H9 (cell line): ENCODE data around the gene MLANA. TPM values are rescaled to one million over a fixed set of nuclear protein-coding genes. Genes with fewer than 3 reads are reported as not detected.

ENCODE experiments used
- DNase-seq: peaks from one replicate; pipeline ENCODE4 v3.0.0-alpha.2; 2017
- H2AFZ ChIP-seq: one replicate; pipeline ENCODE4 v1.6.1; 2013; ENCODE audit warnings: mild to moderate bottlenecking, low read length, control low read depth, moderate library complexity
- H2AK5ac ChIP-seq: 2 replicates; pipeline ENCODE4 v1.6.1; 2013; ENCODE audit warnings: low read length, control low read depth, mixed read lengths; ENCODE audit not compliant: insufficient read length
- H2BK120ac ChIP-seq: one replicate; pipeline ENCODE4 v1.6.1; 2013; ENCODE audit warnings: low read depth, mild to moderate bottlenecking, low read length, control low read depth, inconsistent platforms; ENCODE audit not compliant: poor library complexity, severe bottlenecking
- H2BK12ac ChIP-seq: 2 replicates; pipeline ENCODE4 v1.6.1; 2013; ENCODE audit warnings: low read length, control low read depth, mixed read lengths, low read depth; ENCODE audit not compliant: insufficient read length
- H2BK15ac ChIP-seq: 2 replicates; pipeline ENCODE4 v1.6.1; 2013; ENCODE audit warnings: low read depth, low read length, control low read depth
- H2BK20ac ChIP-seq: one replicate; pipeline ENCODE4 v1.6.1; 2013; ENCODE audit warnings: low read depth, mild to moderate bottlenecking, low read length, control low read depth, inconsistent platforms; ENCODE audit not compliant: poor library complexity, severe bottlenecking
- H2BK5ac ChIP-seq: 2 replicates; pipeline ENCODE4 v1.6.1; 2013; ENCODE audit warnings: low read length, control low read depth, mixed read lengths; ENCODE audit not compliant: insufficient read length
- H3K14ac ChIP-seq: 2 replicates; pipeline ENCODE4 v1.6.1; 2013; ENCODE audit warnings: low read length, control low read depth; ENCODE audit not compliant: insufficient read depth
- H3K18ac ChIP-seq: 2 replicates; pipeline ENCODE4 v1.6.1; 2013; ENCODE audit warnings: low read depth, mild to moderate bottlenecking, mixed read lengths, low read length, control low read depth; ENCODE audit not compliant: insufficient read length
- H3K23ac ChIP-seq: 2 replicates; pipeline ENCODE4 v1.6.1; 2013; ENCODE audit warnings: low read length, control low read depth, mixed read lengths, low read depth; ENCODE audit not compliant: insufficient read length
- H3K23me2 ChIP-seq: 2 replicates; pipeline ENCODE4 v1.6.1; 2013; ENCODE audit warnings: low read depth, mild to moderate bottlenecking, mixed read lengths, low read length, control low read depth; ENCODE audit not compliant: insufficient read length, poor library complexity, severe bottlenecking
- H3K27ac ChIP-seq: 2 replicates; pipeline ENCODE4 v1.5.1; 2013; ENCODE audit warnings: low read length, control low read depth, mixed read lengths, low read depth; ENCODE audit not compliant: insufficient read length
- H3K27me3 ChIP-seq: 2 replicates; pipeline ENCODE4 v1.6.1; 2013; ENCODE audit warnings: low read length, control low read depth, inconsistent platforms; ENCODE audit not compliant: insufficient read depth
- H3K4ac ChIP-seq: 2 replicates; pipeline ENCODE4 v1.6.1; 2013; ENCODE audit warnings: low read depth, mild to moderate bottlenecking, control low read depth, inconsistent platforms, low read length, moderate library complexity
- H3K4me1 ChIP-seq: 2 replicates; pipeline ENCODE4 v1.6.1; 2013; ENCODE audit warnings: low read length, control low read depth, inconsistent platforms; ENCODE audit not compliant: insufficient read depth
- H3K4me2 ChIP-seq: 2 replicates; pipeline ENCODE4 v1.6.1; 2013; ENCODE audit warnings: low read length, control low read depth, mixed read lengths; ENCODE audit not compliant: insufficient read length, insufficient read depth
- H3K56ac ChIP-seq: 2 replicates; pipeline ENCODE4 v1.6.1; 2013; ENCODE audit warnings: low read depth, mild to moderate bottlenecking, mixed read lengths, low read length, control low read depth; ENCODE audit not compliant: insufficient read length
- H3K79me1 ChIP-seq: 2 replicates; pipeline ENCODE4 v1.6.1; 2013; ENCODE audit warnings: low read depth, mild to moderate bottlenecking, moderate library complexity, low read length, control low read depth, inconsistent platforms; ENCODE audit not compliant: insufficient read depth, poor library complexity, severe bottlenecking
- H3K79me2 ChIP-seq: 2 replicates; pipeline ENCODE4 v1.6.1; 2013; ENCODE audit warnings: low read length, control low read depth, inconsistent platforms; ENCODE audit not compliant: insufficient read depth
- H3K9ac ChIP-seq: 2 replicates; pipeline ENCODE4 v1.6.1; 2013; ENCODE audit warnings: low read length, control low read depth, mixed read lengths; ENCODE audit not compliant: insufficient read length; ENCODE audit errors: extremely low read depth
- H3K9me3 ChIP-seq: one replicate; pipeline ENCODE4 v1.6.1; 2013; ENCODE audit warnings: low read depth, low read length, inconsistent platforms; ENCODE audit not compliant: control insufficient read depth
- H3T11ph ChIP-seq: one replicate; pipeline ENCODE4 v1.6.1; 2013; ENCODE audit warnings: mild to moderate bottlenecking, low read length, control low read depth, inconsistent platforms
- H4K20me1 ChIP-seq: one replicate; pipeline ENCODE4 v1.6.1; 2013; ENCODE audit not compliant: control insufficient read depth, insufficient read length, insufficient read depth
- H4K5ac ChIP-seq: 2 replicates; pipeline ENCODE4 v1.6.1; 2013; ENCODE audit warnings: low read depth, mild to moderate bottlenecking, mixed read lengths, low read length, control low read depth; ENCODE audit not compliant: insufficient read length
- H4K8ac ChIP-seq: replicated peaks from 2 replicates; pipeline ENCODE4 v1.6.1; 2013; ENCODE audit warnings: low read length, control low read depth, mixed read lengths, low read depth; ENCODE audit not compliant: insufficient read length
- H4K91ac ChIP-seq: 2 replicates; pipeline ENCODE4 v1.6.1; 2013; ENCODE audit warnings: low read depth, mild to moderate bottlenecking, moderate library complexity, mixed read lengths, low read length, control low read depth; ENCODE audit not compliant: insufficient read length
- H3K27ac Mint-ChIP-seq, 3 experiments: 2 replicates in 2 of 3; 3 replicates in 1 of 3; pipeline ENCODE4 v1.8.0; 2020 to 2021; ENCODE audit warnings: mixed read lengths in 3 of 3, mild to moderate bottlenecking in 1 of 3, moderate library complexity in 1 of 3
- H3K27me3 Mint-ChIP-seq: 2 replicates; pipeline ENCODE4 v1.8.0; 2021; ENCODE audit warnings: low read depth, mild to moderate bottlenecking, moderate library complexity, mixed read lengths
- H3K36me3 Mint-ChIP-seq, 3 experiments: 2 replicates in 2 of 3; 3 replicates in 1 of 3; pipeline ENCODE4 v1.8.0; 2020 to 2021; ENCODE audit warnings: low read depth in 3 of 3, mixed read lengths in 3 of 3; ENCODE audit not compliant: insufficient read depth in 1 of 3
- H3K4me1 Mint-ChIP-seq, 2 experiments: 2 replicates each; pipeline ENCODE4 v1.8.0; 2020; ENCODE audit warnings: mixed read lengths in 2 of 2
- H3K4me3 Mint-ChIP-seq, 2 experiments: 2 replicates in 1 of 2; 3 replicates in 1 of 2; pipeline ENCODE4 v1.8.0; 2020 to 2021; ENCODE audit warnings: mild to moderate bottlenecking in 2 of 2, mixed read lengths in 2 of 2, moderate library complexity in 1 of 2
- H3K9me3 Mint-ChIP-seq, 2 experiments: 2 replicates in 1 of 2; 3 replicates in 1 of 2; pipeline ENCODE4 v1.8.0; 2020; ENCODE audit warnings: mild to moderate bottlenecking in 2 of 2, mixed read lengths in 2 of 2, moderate library complexity in 1 of 2
- CTCF ChIP-seq: fragments of 200-600 bp; sonication (generic); conservative IDR thresholded peaks from 3 replicates; pipeline ENCODE4 v1.8.0; 2021; ENCODE audit warnings: antibody characterized with exemption, mild to moderate bottlenecking
- WGBS: extraction: QIAGEN DNeasy Blood & Tissue Kit; methylation state at CpG from one replicate; pipeline ENCODE4 v1.1.7; 2013; ENCODE audit warnings: missing lambda C conversion rate, low lambda C conversion rate, mixed read lengths; ENCODE audit not compliant: insufficient read length; ENCODE audit errors: extremely low coverage; 5-methylcytosine and 5-hydroxymethylcytosine counted together
- total RNA-seq: library from RNA; stranded (reverse); gene quantifications from 2 replicates; pipeline ENCODE4 v1.2.1, GENCODE V29; 2021

MLANA gene
- total RNA-seq, 1 experiment from 2014 or later: not detected

- Histone ChIP-seq H3K79me1 (no peaks in the 10 kb centered on the region), H3T11ph (no peak overlapping the region), H3K14ac (no peak overlapping the region), H3K4me2 (no peak overlapping the region), H3K27me3 (no peaks in the 10 kb centered on the region), H3K79me2 (no peaks in the 10 kb centered on the region), H3K18ac (no peak overlapping the region), H2BK5ac (no peak overlapping the region), H3K4me1 (no peaks in the 10 kb centered on the region), H3K4ac (no peak overlapping the region; the same call in 1 of the 2 replicates), H4K20me1 (no peaks in the 10 kb centered on the region), H3K23me2 (no peaks in the 10 kb centered on the region), H3K9me3 (no peaks in the 10 kb centered on the region), H2BK20ac (no peak overlapping the region), H3K9ac (no peak overlapping the region), H2BK120ac (no peak overlapping the region), H4K8ac (no peak overlapping the region), H4K91ac (no peak overlapping the region), H2BK15ac (no peak overlapping the region), H2BK12ac (no peak overlapping the region), H3K27ac (no peak overlapping the region), H3K23ac (no peak overlapping the region), H3K56ac (no peak overlapping the region), H2AK5ac (no peak overlapping the region), H4K5ac (no peak overlapping the region), H2AFZ (no peak overlapping the region)
- no peak overlapping the region for H3K4me3 Mint-ChIP-seq
- no peaks in the 10 kb centered on the region for H3K36me3 Mint-ChIP-seq
- no peaks in the 10 kb centered on the region for H3K9me3 Mint-ChIP-seq
- H3K4me1 Mint-ChIP-seq: no peaks in the 10 kb centered on the region
- no peak for TF ChIP-seq CTCF
- DNase-seq: no peak
- H3K27me3 Mint-ChIP-seq: 0 out of 2 replicates have a peak, but pooled peaks cover 1% of the 10 kb centered on the region
- whole genome bisulfite sequencing: no CpG with 5 or more reads among the region's 13 CpGs
- H3K27ac Mint-ChIP-seq: no peak overlapping the region
Measured at GRCh38 chr9:5893591-5894236, 3.0 kb downstream of the MLANA start.
